ENCODE measurements around the gene KIAA0930.

DNA sequence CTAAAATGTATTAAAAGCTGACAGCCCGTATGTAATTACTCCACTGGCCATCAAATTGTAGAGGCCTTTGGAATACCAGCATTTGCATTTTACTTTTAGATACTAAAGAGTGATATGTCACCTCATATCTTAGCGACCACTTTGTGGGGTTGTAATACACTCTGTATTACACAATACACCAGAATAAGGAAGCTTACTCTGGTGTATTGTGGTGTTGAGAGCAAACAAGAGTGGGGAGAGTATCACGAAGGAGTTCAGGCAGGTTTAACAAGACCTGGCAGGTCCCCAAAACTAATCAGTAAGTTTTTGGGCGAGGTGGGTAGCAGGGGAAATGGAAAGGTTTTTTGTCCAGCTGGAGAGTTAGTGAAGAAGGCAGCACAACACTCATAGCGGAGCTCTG is 73.8 kb downstream of the KIAA0930 start:
- TF ChIP-seq, protein P1, sequence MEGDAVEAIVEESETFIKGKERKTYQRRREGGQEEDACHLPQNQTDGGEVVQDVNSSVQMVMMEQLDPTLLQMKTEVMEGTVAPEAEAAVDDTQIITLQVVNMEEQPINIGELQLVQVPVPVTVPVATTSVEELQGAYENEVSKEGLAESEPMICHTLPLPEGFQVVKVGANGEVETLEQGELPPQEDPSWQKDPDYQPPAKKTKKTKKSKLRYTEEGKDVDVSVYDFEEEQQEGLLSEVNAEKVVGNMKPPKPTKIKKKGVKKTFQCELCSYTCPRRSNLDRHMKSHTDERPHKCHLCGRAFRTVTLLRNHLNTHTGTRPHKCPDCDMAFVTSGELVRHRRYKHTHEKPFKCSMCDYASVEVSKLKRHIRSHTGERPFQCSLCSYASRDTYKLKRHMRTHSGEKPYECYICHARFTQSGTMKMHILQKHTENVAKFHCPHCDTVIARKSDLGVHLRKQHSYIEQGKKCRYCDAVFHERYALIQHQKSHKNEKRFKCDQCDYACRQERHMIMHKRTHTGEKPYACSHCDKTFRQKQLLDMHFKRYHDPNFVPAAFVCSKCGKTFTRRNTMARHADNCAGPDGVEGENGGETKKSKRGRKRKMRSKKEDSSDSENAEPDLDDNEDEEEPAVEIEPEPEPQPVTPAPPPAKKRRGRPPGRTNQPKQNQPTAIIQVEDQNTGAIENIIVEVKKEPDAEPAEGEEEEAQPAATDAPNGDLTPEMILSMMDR (IDR thresholded peaks at IDR 0.05): no peak
- TF ChIP-seq POLR2A (IDR thresholded peaks at IDR 0.05): no peak

Measured in testis (tissue), 2 donors.